Endothelial cell of umbilical vein (primary cell): Measurements from ENCODE around the gene FSTL4. TPM values are rescaled to one million over a fixed set of nuclear protein-coding genes. Genes with fewer than 3 reads are reported as not detected.

Source experiments
- BruUV-seq: library from RNA; stranded (reverse); fragments of 400-500 nt; replicated peaks from 2 replicates; lab custom pipeline; 2021; lab: Mats Ljungman, UMichigan
- CTCF ChIA-PET: fragments of 300-600, 350-600 bp; sonication (Branson Sonifier 250); formaldehyde crosslinking; loops from one replicate; lab custom pipeline; 2021; ENCODE audit warnings: antibody characterized with exemption, inconsistent platforms; lab: Charles Lee
- POLR2A ChIA-PET: fragments of 300-600, 350-600 bp; sonication (Branson Sonifier 250); formaldehyde crosslinking; loops from one replicate; lab custom pipeline; 2021; ENCODE audit warnings: antibody characterized with exemption, inconsistent platforms; lab: Charles Lee
- DNase-seq: peaks from one replicate; pipeline ENCODE4 v3.0.0-alpha.2; 2011; ENCODE audit warnings: low read depth, low spot score
- FAIRE-seq: peaks from 2 replicates; lab custom pipeline; 2011; peaks lifted over from hg19 to GRCh38; lab: Jason Lieb, UNC
- H2AFZ ChIP-seq: 2 replicates; pipeline ENCODE4 v1.6.0; 2012; ENCODE audit warnings: low read depth, low read length, control low read depth, inconsistent platforms
- H3K27ac ChIP-seq: 2 replicates; pipeline ENCODE4 v1.5.1; 2011; ENCODE audit warnings: low read depth, mild to moderate bottlenecking, control low read depth, low read length, moderate library complexity; ENCODE audit not compliant: insufficient read depth
- H3K27me3 ChIP-seq, 2 experiments: 2 replicates each; pipeline versions ENCODE4 v1.6.0 to v1.6.1; 2011; ENCODE audit warnings: low read length in 2 of 2, mixed read lengths in 1 of 2; ENCODE audit not compliant: control insufficient read depth in 2 of 2, insufficient read depth in 2 of 2
- H3K36me3 ChIP-seq, 2 experiments: 2 replicates in 1 of 2; 3 replicates in 1 of 2; pipeline ENCODE4 v1.5.1; 2011; ENCODE audit warnings: low read length in 2 of 2, mild to moderate bottlenecking in 1 of 2, moderate library complexity in 1 of 2; ENCODE audit not compliant: control insufficient read depth in 2 of 2, insufficient read depth in 2 of 2; ENCODE audit errors: extremely low read depth in 1 of 2
- H3K4me1 ChIP-seq: 3 replicates; pipeline ENCODE4 v1.5.1; 2011; ENCODE audit warnings: mild to moderate bottlenecking, low read length; ENCODE audit not compliant: control insufficient read depth, insufficient read depth; ENCODE audit errors: extremely low read depth
- H3K4me2 ChIP-seq: 2 replicates; pipeline ENCODE4 v1.6.1; 2011; ENCODE audit warnings: low read length, control low read depth, mixed read lengths; ENCODE audit not compliant: insufficient read depth
- H3K4me3 ChIP-seq, 3 experiments: fragments of 200-600 bp in 1 of 3; sonication (generic), shearing (Covaris generic) in 1 of 3; replicated peaks in 1 of 3; 2 replicates each; pipeline ENCODE4 v1.5.1; 2011 to 2016; ENCODE audit warnings: control low read depth in 3 of 3, low read length in 3 of 3, mild to moderate bottlenecking in 2 of 3, inconsistent platforms in 1 of 3, low read depth in 1 of 3, moderate library complexity in 1 of 3; ENCODE audit not compliant: insufficient read depth in 1 of 3
- H3K79me2 ChIP-seq: 2 replicates; pipeline ENCODE4 v1.6.0; 2012; ENCODE audit warnings: low read length, inconsistent platforms; ENCODE audit not compliant: control insufficient read depth, insufficient read depth
- H3K9ac ChIP-seq: replicated peaks from 2 replicates; pipeline ENCODE3; 2011; ENCODE audit warnings: low read length, control low read depth; ENCODE audit not compliant: insufficient read depth; ENCODE audit errors: extremely low read depth
- H3K9me1 ChIP-seq: replicated peaks from 3 replicates; pipeline ENCODE4 v1.6.0; 2011; ENCODE audit warnings: mild to moderate bottlenecking, low read length; ENCODE audit not compliant: control insufficient read depth, insufficient read depth; ENCODE audit errors: extremely low read depth
- H3K9me3 ChIP-seq: replicated peaks from 2 replicates; pipeline ENCODE4 v1.5.1; 2012; ENCODE audit warnings: low read length, inconsistent platforms; ENCODE audit not compliant: control insufficient read depth, insufficient read depth
- H4K20me1 ChIP-seq: replicated peaks from 2 replicates; pipeline ENCODE3; 2011; ENCODE audit warnings: mild to moderate bottlenecking, low read length; ENCODE audit not compliant: control insufficient read depth, insufficient read depth; ENCODE audit errors: extremely low read depth
- CTCF ChIP-seq, 2 donors: IDR thresholded peaks; 1 replicate in 1 of 2; 2 replicates in 1 of 2; pipeline ENCODE4 v1.5.1; 2011; ENCODE audit warnings: low read length in 2 of 2, mild to moderate bottlenecking in 2 of 2, moderate library complexity in 2 of 2, control low read depth in 1 of 2, inconsistent platforms in 1 of 2, low read depth in 1 of 2; ENCODE audit not compliant: insufficient read depth in 1 of 2; ENCODE audit errors: extremely low read depth in 1 of 2
- EZH2 ChIP-seq: IDR thresholded peaks from 2 replicates; pipeline ENCODE4 v1.6.1; 2012; ENCODE audit warnings: borderline replicate concordance, low read depth, mild to moderate bottlenecking, moderate library complexity, low read length, inconsistent platforms; ENCODE audit not compliant: severe bottlenecking
- FOS ChIP-seq: IDR thresholded peaks from 2 replicates; pipeline ENCODE4 v1.6.1; 2011; ENCODE audit warnings: mild to moderate bottlenecking, low read length, moderate library complexity, borderline replicate concordance; ENCODE audit not compliant: insufficient read depth
- GATA2 ChIP-seq: IDR thresholded peaks from 2 replicates; pipeline ENCODE4 v1.7.0; 2011; ENCODE audit warnings: low read depth, mild to moderate bottlenecking, moderate library complexity, mixed read lengths, low read length; ENCODE audit not compliant: insufficient read length, insufficient read depth
- JUN ChIP-seq: IDR thresholded peaks from 2 replicates; pipeline ENCODE4 v1.6.1; 2011; ENCODE audit warnings: borderline replicate concordance, low read depth; ENCODE audit not compliant: insufficient read length, insufficient read depth
- MYC ChIP-seq: IDR thresholded peaks from one replicate; pipeline ENCODE4 v1.6.1; 2011; ENCODE audit warnings: mild to moderate bottlenecking, low read depth, low read length
- POLR2A ChIP-seq: IDR thresholded peaks from 2 replicates; pipeline ENCODE4 v1.6.1; 2012; ENCODE audit warnings: low read depth, mild to moderate bottlenecking, control low read depth, low read length
- POLR2AphosphoS5 ChIP-seq: IDR thresholded peaks from 2 replicates; pipeline ENCODE4 v1.6.1; 2012; ENCODE audit warnings: low read depth, mild to moderate bottlenecking, control low read depth, low read length, moderate library complexity; ENCODE audit not compliant: insufficient read depth
- dilution Hi-C: fragments of 300-500 bp; cut with MboI; formaldehyde crosslinking; loops from one replicate; pipeline ENCODE4 v1.15.0; 2019; ENCODE audit warnings: low sequenced_read_pairs; ENCODE audit not compliant: extremely low pct_ligation_motif_present
- intact Hi-C: fragments of 100-400 bp; cut with micrococcal nuclease; formaldehyde crosslinking; loops from one replicate; pipeline ENCODE4 v1.10.0; 2022
- polyA plus RNA-seq, 4 experiments: library from polyadenylated mRNA; depleted of rRNA in 3 of 4; stranded (reverse) in 3 of 4; unstranded in 1 of 4; fragments of >200 nt; gene quantifications; 2 replicates each; pipeline versions ENCODE4 v1.2.1 to v1.2.3, GENCODE V29; 2011 to 2012; ENCODE audit warnings: missing spikeins in 1 of 4
- total RNA-seq: library from RNA; stranded (reverse); gene quantifications from 2 replicates; pipeline ENCODE4 v1.2.3, GENCODE V29; 2021
- TF ChIP-seq, protein P1 (sequence below): IDR thresholded peaks from 2 replicates; pipeline ENCODE4 v1.6.1; 2011; ENCODE audit not compliant: insufficient read depth, insufficient read length

The FSTL4 gene
- total and polyA plus RNA-seq, 2 donors (not counting 3 experiments of a cell fraction or from before 2014, with no cell fraction given), result 0.18 TPM; not detected in 1

DNA sequence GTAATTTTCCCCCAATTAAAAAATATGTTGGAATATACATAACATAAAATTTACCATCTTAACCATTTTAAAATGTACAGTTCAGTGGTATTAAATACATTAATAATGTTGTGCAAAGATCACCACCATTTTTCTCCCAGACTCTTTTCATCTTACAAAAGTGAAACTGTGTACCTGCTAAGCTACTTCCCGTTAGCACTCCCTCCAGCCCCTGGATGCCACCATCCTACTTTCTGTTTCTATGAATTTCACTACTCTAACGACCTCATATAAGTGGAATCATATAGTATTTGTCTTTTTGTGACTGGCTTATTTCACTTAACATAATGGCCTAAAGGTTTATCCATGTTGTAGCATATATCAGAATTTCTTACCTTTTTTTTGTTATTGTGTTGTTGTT, 447.6 kb downstream of the FSTL4 start:
- intact Hi-C loops, result no loop called here
- Histone ChIP-seq H3K4me2 (no peak overlapping the region), H2AFZ (no peak overlapping the region), H3K79me2 (no peaks in the 10 kb centered on the region), H3K4me3 (no peak overlapping the region), H3K9me3 (no peaks in the 10 kb centered on the region), H3K36me3 (no peaks in the 10 kb centered on the region), H3K27ac (no peak overlapping the region), H3K4me1 (no peaks in the 10 kb centered on the region), H3K9me1 (no peaks in the 10 kb centered on the region), H3K9ac (no peak overlapping the region), H4K20me1 (no peaks in the 10 kb centered on the region), H3K27me3 (peaks cover 0 to 4% of the 10 kb centered on the region in 2 experiments)
- dilution Hi-C loops, result no loop called here
- no peak for TF ChIP-seq FOS
- TF ChIP-seq JUN, result no peak
- no peak for TF ChIP-seq POLR2A
- BruUV-seq, result no TSS peak
- ChIA-PET POLR2A (no interaction called here), CTCF (interaction anchor here (0.5 to 2.2 kb wide), 2 partner anchors 83 to 814 kb away, joined by 3 to 8 read pairs; no protein-coding TSS in a partner anchor)
- no peak for DNase-seq
- no peak for FAIRE-seq

- Histone ChIP-seq H3K4me2 (no peak overlapping the region), H3K79me2 (no peaks in the 10 kb centered on the region), H3K9me3 (no peaks in the 10 kb centered on the region), H2AFZ (no peak overlapping the region), H3K27ac (no peak overlapping the region), H4K20me1 (no peaks in the 10 kb centered on the region), H3K4me3 (no peak overlapping the region), H3K27me3 (peaks cover 0 to 4% of the 10 kb centered on the region in 2 experiments), H3K36me3 (no peaks in the 10 kb centered on the region), H3K9me1 (no peaks in the 10 kb centered on the region), H3K9ac (no peak overlapping the region), H3K4me1 (no peaks in the 10 kb centered on the region)
- CTCF ChIA-PET, result interaction anchor here (2.2 kb wide), 1 partner anchor 84 kb away, joined by 8 read pairs; no protein-coding TSS in a partner anchor
- DNase-seq (no peak), FAIRE-seq (no peak)
- POLR2A ChIA-PET, result no interaction called here
- intact Hi-C loops, result no loop called here
- TF ChIP-seq GATA2 (no peak), MYC (no peak), JUN (no peak), POLR2AphosphoS5 (no peak), FOS (no peak), EZH2 (no peak), CTCF (IDR thresholded peaks at IDR 0.05; ENCODE audit: extremely low read depth in 1 of 2, insufficient read depth in 1 of 2, low read depth in 1 of 2, low read length in 2 of 2) (no peak), POLR2A (no peak)
- TF ChIP-seq, protein P1, sequence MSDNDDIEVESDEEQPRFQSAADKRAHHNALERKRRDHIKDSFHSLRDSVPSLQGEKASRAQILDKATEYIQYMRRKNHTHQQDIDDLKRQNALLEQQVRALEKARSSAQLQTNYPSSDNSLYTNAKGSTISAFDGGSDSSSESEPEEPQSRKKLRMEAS, result no peak
- dilution Hi-C loops, result no loop called here
- no TSS peak for BruUV-seq
Observed at GRCh38 chr5:133163839-133164238, 448.5 kb downstream of the FSTL4 start.
